CD4-positive, CD25-positive, alpha-beta regulatory T cell (primary cell): ENCODE results near the gene GID8. TPM values are rescaled to one million over a fixed set of nuclear protein-coding genes. Genes with fewer than 3 reads are reported as not detected.
A peak's percentile ranks its signal among the peaks of the same experiment; 100 is the strongest.

Source experiments
- ATAC-seq, 2 donors: fragments of 150-1000 bp; cut with Tn5 transposase; one replicate each; pipeline ENCODE4 v1.10.0; 2021; ENCODE audit warnings: low read depth in 2 of 2, moderate number of reproducible peaks in 2 of 2, moderate library complexity in 1 of 2
- DNase-seq, 3 donors: peaks; one replicate each; pipeline versions ENCODE4 v3.0.0 to v3.0.0-alpha.2; 2012 to 2022; ENCODE audit warnings: mixed read lengths in 1 of 3
- H3K27ac ChIP-seq: one replicate; pipeline ENCODE4 v1.7.0; 2013; ENCODE audit warnings: mild to moderate bottlenecking, low read length; ENCODE audit not compliant: insufficient read depth, poor library complexity, severe bottlenecking
- H3K27me3 ChIP-seq: one replicate; pipeline ENCODE4 v1.7.0; 2013; ENCODE audit warnings: low read length; ENCODE audit not compliant: control insufficient read depth, insufficient read depth
- H3K36me3 ChIP-seq: one replicate; pipeline ENCODE4 v1.7.0; 2013; ENCODE audit warnings: mild to moderate bottlenecking, low read length, moderate library complexity; ENCODE audit not compliant: control insufficient read depth, insufficient read depth
- H3K4me1 ChIP-seq: 2 replicates; pipeline ENCODE4 v1.7.0; 2013; ENCODE audit warnings: mild to moderate bottlenecking, low read length; ENCODE audit not compliant: insufficient read depth, control insufficient read depth, poor library complexity, severe bottlenecking
- H3K4me3 ChIP-seq: one replicate; pipeline ENCODE4 v1.7.0; 2013; ENCODE audit warnings: low read depth, mild to moderate bottlenecking, low read length, moderate library complexity
- H3K9me3 ChIP-seq, 2 experiments: 1 replicate in 1 of 2; 2 replicates in 1 of 2; pipeline ENCODE4 v1.7.0; 2013; ENCODE audit warnings: low read length in 2 of 2, mild to moderate bottlenecking in 1 of 2, moderate library complexity in 1 of 2; ENCODE audit not compliant: control insufficient read depth in 2 of 2
- H3K27ac Mint-ChIP-seq, 3 donors: one replicate each; pipeline ENCODE4 v1.8.0; 2020 to 2022; ENCODE audit warnings: mild to moderate bottlenecking in 3 of 3, mixed read lengths in 3 of 3, moderate library complexity in 2 of 3
- H3K27me3 Mint-ChIP-seq: one replicate; pipeline ENCODE4 v1.8.0; 2022; ENCODE audit warnings: mild to moderate bottlenecking, mixed read lengths
- H3K36me3 Mint-ChIP-seq: one replicate; pipeline ENCODE4 v1.8.0; 2020; ENCODE audit warnings: mixed read lengths
- H3K4me1 Mint-ChIP-seq, 4 donors: one replicate each; pipeline ENCODE4 v1.8.0; 2020 to 2022; ENCODE audit warnings: mixed read lengths in 4 of 4, mild to moderate bottlenecking in 1 of 4
- H3K4me3 Mint-ChIP-seq, 4 donors: one replicate each; pipeline ENCODE4 v1.8.0; 2020 to 2022; ENCODE audit warnings: mild to moderate bottlenecking in 4 of 4, mixed read lengths in 4 of 4, moderate library complexity in 3 of 4
- H3K9me3 Mint-ChIP-seq, 7 donors: one replicate each; pipeline ENCODE4 v1.8.0; 2020 to 2022; ENCODE audit warnings: mixed read lengths in 7 of 7, mild to moderate bottlenecking in 3 of 7, moderate library complexity in 2 of 7
- polyA plus RNA-seq, 4 donors: library from polyadenylated mRNA; unstranded; fragments of 300-500 nt; fragmentation: Illumina TruSeq; gene quantifications; one replicate each; pipeline ENCODE4 v1.2.3, GENCODE V29; 2021
- total RNA-seq: library from RNA; stranded (reverse); gene quantifications from one replicate; pipeline ENCODE4 v1.2.3, GENCODE V29; 2022

Gene GID8
- total and polyA plus RNA-seq, 5 donors from 2014 or later = 15.5 to 31.9 (median 17.8) TPM

DNA sequence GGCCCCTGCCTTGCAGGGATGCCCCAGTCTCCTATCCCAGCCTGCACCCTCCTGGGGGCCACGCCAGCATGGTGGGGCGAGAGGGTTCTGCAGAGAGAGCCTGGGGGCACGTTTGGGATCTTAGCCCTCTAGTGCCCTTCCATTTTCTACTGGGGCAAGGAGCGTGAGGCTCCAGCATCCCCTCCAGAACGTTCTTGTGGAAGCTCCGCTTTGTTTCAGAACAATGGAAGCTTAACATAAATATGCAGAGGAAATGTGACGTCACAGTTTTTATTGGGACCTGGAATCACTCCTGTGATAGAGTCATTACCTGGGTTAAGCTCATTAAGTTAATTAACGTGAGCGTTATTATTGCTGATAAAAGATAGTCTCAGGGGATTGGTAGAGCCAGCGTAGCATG, 49.2 kb downstream of the GID8 start:
- Mint-ChIP-seq H3K27ac (no peak overlapping the region), H3K36me3 (no peaks in the 10 kb centered on the region), H3K4me1 (peaks cover 0 to 6% (median 3%) of the 10 kb centered on the region in 4 donors), H3K27me3 (peaks cover 31% of the 10 kb centered on the region), H3K9me3 (no peaks in the 10 kb centered on the region), H3K4me3 (no peak overlapping the region)
- Histone ChIP-seq H3K27me3 (peaks cover 4% of the 10 kb centered on the region), H3K4me1 (peaks cover 12% of the 10 kb centered on the region), H3K9me3 (no peaks in the 10 kb centered on the region), H3K36me3 (no peaks in the 10 kb centered on the region), H3K4me3 (no peak overlapping the region), H3K27ac (no peak overlapping the region)
- ATAC-seq (no peak), DNase-seq (no peak)

DNA sequence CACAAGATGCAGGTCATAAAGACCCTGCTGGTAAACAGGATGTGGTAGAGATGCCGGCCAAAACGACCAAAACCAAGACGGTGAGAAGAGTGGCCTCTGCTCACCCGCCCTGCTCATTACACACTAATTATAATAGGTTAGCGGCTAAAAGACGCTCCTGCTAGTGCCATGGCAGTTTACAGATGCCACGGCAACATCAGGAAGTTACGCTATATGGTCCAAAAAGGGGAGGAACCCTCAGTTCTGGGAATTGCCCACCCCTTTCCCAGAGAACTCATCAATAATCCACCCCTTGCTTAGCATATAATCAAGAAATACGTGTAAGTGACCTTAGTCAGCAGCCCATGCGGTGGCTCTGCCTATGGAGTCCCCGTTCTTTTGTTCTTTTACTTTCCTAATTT, 51.3 kb downstream of the GID8 start:
- peaks cover 15% of the 10 kb centered on the region for H3K27me3 Mint-ChIP-seq
- peak overlapping the region in 1 of 3 donors; percentile 31 for H3K27ac Mint-ChIP-seq
- peak overlapping the region; percentile 73 for H3K4me3 ChIP-seq
- H3K27ac ChIP-seq = no peak overlapping the region
- DNase-seq (peak in 1 of 3 donors; percentile 62), ATAC-seq (peak; percentile 38 to 66)
- no peaks in the 10 kb centered on the region for H3K9me3 Mint-ChIP-seq
- no peaks in the 10 kb centered on the region for H3K9me3 ChIP-seq
- peaks cover 9% of the 10 kb centered on the region for H3K4me1 ChIP-seq
- no peaks in the 10 kb centered on the region for H3K36me3 ChIP-seq
- H3K36me3 Mint-ChIP-seq = no peaks in the 10 kb centered on the region
- H3K27me3 ChIP-seq = peaks cover 4% of the 10 kb centered on the region
- peaks cover 0 to 6% (median 1%) of the 10 kb centered on the region in 4 donors for H3K4me1 Mint-ChIP-seq
- H3K4me3 Mint-ChIP-seq = peak overlapping the region; percentile 21 to 88 (median 82)

DNA sequence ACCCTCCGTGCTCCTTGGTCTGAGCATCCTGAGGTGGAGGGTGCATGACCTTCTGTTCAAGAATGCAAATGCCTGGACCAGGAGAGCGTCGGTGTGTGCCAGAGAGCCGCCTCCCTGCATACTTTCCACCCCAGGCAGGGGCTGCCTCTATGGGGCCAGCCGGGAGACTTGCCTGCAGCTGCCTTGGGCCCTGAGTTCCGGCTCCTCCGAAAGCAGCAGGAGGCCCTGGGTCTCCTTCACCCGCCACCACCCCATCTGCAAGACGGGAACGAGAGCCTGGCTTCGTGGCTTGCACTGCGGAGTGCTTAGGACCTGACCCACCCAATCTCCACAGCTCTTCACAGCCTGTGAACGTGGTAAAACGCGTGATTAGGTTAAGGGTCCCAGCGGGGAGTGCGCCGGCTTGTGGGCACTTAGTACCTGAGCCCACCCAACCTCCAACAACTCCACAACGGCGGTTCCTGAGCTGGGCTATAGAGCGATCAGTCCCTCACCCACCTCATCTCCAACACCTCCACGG, 52.4 kb downstream of the GID8 start:
- Mint-ChIP-seq H3K9me3 (no peaks in the 10 kb centered on the region), H3K4me1 (peaks cover 0 to 6% (median 1%) of the 10 kb centered on the region in 4 donors)
- H3K27me3 ChIP-seq = peaks cover 2% of the 10 kb centered on the region

DNA sequence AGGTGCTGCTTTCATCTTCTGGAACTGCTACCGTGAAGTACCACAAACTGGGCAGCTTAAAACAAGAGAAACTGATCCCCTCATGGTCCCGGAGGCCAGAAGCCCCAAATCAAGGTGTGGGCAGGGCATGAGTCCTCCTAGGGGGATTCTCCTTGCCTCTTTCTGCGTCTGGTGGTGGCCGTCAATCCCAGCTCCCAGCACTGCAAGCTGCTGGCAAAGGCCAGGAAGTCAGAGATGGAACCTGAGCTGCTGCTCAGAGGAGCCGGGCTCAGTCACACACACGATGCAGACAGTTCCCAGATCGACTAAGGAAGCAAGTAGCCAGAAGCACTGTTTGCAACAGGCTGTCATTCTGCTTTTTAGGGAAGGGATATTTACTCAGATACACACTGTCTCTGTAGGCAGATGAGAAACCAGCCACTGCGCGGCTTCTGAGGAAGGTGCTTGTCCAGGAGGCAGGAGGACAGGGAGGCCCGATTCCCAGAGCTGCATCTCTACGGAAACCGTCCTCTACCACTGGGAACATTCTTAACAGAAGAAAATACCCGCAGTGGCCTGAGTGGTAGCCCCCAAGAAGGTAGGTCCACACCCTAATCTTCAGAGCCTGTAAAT, 53.4 kb downstream of the GID8 start:
- H3K27ac ChIP-seq = no peak overlapping the region
- peaks cover 2% of the 10 kb centered on the region for H3K27me3 ChIP-seq
- ATAC-seq (no peak), DNase-seq (no peak)
- no peaks in the 10 kb centered on the region for H3K9me3 ChIP-seq
- H3K9me3 Mint-ChIP-seq = no peaks in the 10 kb centered on the region
- no peaks in the 10 kb centered on the region for H3K36me3 Mint-ChIP-seq
- no peak overlapping the region for H3K4me3 Mint-ChIP-seq
- no peak overlapping the region for H3K27ac Mint-ChIP-seq
- H3K36me3 ChIP-seq = no peaks in the 10 kb centered on the region
- peaks cover 0 to 6% (median 1%) of the 10 kb centered on the region in 4 donors for H3K4me1 Mint-ChIP-seq
- H3K4me1 ChIP-seq = peaks cover 9% of the 10 kb centered on the region
- no peak overlapping the region for H3K4me3 ChIP-seq
- H3K27me3 Mint-ChIP-seq = peaks cover 10% of the 10 kb centered on the region

More for the DNA sequence above, 52.4 kb downstream of the GID8 start:
- H3K36me3 ChIP-seq = no peaks in the 10 kb centered on the region
- H3K36me3 Mint-ChIP-seq = no peaks in the 10 kb centered on the region
- ATAC-seq = no peak
- no peak overlapping the region for H3K4me3 ChIP-seq
- no peak overlapping the region for H3K27ac ChIP-seq
- H3K9me3 ChIP-seq = no peaks in the 10 kb centered on the region
- H3K27ac Mint-ChIP-seq = no peak overlapping the region
- H3K4me3 Mint-ChIP-seq = no peak overlapping the region
- H3K4me1 ChIP-seq = peaks cover 9% of the 10 kb centered on the region
- H3K27me3 Mint-ChIP-seq = peaks cover 10% of the 10 kb centered on the region
- DNase-seq = no peak

DNA sequence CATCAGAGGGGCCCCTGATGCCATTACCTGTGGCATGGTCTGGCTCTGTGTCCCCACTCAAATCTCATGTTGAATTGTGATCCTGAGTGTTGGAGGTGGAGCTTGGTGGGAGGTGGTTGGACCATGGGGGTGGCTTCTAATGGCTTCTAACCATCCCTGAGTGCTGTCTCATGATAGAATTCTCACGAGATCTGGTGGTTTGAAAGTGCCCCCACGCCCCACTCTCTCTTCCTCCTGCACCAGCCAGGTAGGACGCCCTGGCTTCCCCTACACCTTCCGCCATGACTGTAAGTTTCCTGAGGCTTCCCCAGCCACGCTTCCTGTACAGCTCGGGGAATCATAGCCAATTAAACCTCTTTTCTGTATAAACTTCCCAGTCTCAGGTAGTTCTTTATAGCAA, 53.9 kb downstream of the GID8 start:
- no peak overlapping the region for H3K4me3 ChIP-seq
- H3K36me3 ChIP-seq = no peaks in the 10 kb centered on the region
- ATAC-seq (no peak), DNase-seq (no peak)
- peaks cover 2% of the 10 kb centered on the region for H3K27me3 ChIP-seq
- no peaks in the 10 kb centered on the region for H3K9me3 Mint-ChIP-seq
- H3K4me1 Mint-ChIP-seq = peaks cover 0 to 6% (median 1%) of the 10 kb centered on the region in 4 donors
- peaks cover 10% of the 10 kb centered on the region for H3K27me3 Mint-ChIP-seq
- H3K9me3 ChIP-seq = no peaks in the 10 kb centered on the region
- no peaks in the 10 kb centered on the region for H3K36me3 Mint-ChIP-seq
- H3K4me3 Mint-ChIP-seq = no peak overlapping the region
- no peak overlapping the region for H3K27ac ChIP-seq
- H3K27ac Mint-ChIP-seq = no peak overlapping the region
- H3K4me1 ChIP-seq = peaks cover 9% of the 10 kb centered on the region

DNA sequence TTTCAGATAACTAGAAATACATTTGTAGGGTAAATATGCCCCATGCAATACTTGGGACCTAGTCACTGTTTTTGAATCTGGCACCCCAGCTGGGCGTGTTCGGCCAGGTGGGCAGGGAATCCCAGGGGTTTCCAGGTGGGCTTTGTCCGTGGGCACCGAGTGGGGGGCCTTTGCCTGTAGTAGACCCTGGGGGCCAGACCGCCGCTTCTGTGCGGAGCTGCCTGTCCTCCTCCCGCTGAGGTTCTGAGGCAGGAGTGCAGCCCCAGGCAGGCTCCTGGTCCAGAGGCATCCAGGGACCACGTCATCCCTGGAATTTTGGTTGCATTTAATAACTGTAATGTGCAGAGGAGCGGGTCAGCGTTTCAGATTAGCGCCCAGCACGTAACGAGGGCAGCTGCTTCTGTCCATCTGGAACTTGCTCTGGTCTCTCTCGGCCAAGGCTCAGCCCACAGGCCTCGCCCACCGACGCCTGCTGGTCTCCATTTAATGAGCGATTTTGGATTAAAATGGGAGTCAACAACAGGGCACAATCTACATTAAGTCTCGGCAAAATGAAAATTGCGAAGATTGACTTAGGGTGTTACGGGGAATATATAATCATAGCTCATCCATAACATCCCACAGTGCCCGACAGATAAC, 56.0 kb downstream of the GID8 start:
- no peaks in the 10 kb centered on the region for H3K9me3 ChIP-seq
- H3K36me3 ChIP-seq = no peaks in the 10 kb centered on the region
- no peak overlapping the region for H3K4me3 ChIP-seq
- DNase-seq (no peak), ATAC-seq (no peak)
- peaks cover 1% of the 10 kb centered on the region for H3K27me3 ChIP-seq
- H3K27ac ChIP-seq = no peak overlapping the region
- H3K4me1 ChIP-seq = peaks cover 7% of the 10 kb centered on the region
- peaks cover 20% of the 10 kb centered on the region for H3K27me3 Mint-ChIP-seq
- H3K27ac Mint-ChIP-seq = no peak overlapping the region
- peaks cover 0 to 6% (median under 1%) of the 10 kb centered on the region in 4 donors for H3K4me1 Mint-ChIP-seq
- no peaks in the 10 kb centered on the region for H3K36me3 Mint-ChIP-seq
- H3K4me3 Mint-ChIP-seq = no peak overlapping the region
- H3K9me3 Mint-ChIP-seq = no peaks in the 10 kb centered on the region

DNA sequence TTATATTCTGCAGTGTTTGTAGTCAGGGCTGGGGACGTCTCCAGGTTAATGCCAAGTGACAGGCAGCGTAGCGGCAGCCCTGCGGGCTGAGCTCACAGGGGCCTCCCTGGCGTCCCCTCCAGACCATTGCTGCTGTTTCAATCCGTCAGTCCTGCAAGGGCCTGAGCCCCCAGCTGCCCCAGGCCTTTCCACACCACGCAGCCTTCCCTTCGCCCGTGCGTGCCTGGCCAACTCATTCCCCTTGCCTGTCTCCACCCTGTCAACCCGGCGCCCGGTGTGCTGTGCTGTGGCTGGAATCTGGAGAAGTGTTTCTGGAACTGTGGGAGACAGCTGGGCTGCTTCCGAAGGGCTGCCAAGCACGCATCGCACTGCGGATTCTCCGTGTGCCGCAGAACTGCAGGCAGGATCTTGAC, 56.9 kb downstream of the GID8 start:
- no peaks in the 10 kb centered on the region for H3K36me3 ChIP-seq
- no peak overlapping the region for H3K27ac ChIP-seq
- Mint-ChIP-seq H3K36me3 (no peaks in the 10 kb centered on the region), H3K9me3 (no peaks in the 10 kb centered on the region), H3K4me3 (no peak overlapping the region), H3K27me3 (peaks cover 17% of the 10 kb centered on the region), H3K27ac (no peak overlapping the region), H3K4me1 (no peaks in the 10 kb centered on the region)
- no peak for ATAC-seq
- H3K4me1 ChIP-seq = no peaks in the 10 kb centered on the region
- H3K9me3 ChIP-seq = no peaks in the 10 kb centered on the region
- no peak overlapping the region for H3K4me3 ChIP-seq
- no peaks in the 10 kb centered on the region for H3K27me3 ChIP-seq
- no peak for DNase-seq

DNA sequence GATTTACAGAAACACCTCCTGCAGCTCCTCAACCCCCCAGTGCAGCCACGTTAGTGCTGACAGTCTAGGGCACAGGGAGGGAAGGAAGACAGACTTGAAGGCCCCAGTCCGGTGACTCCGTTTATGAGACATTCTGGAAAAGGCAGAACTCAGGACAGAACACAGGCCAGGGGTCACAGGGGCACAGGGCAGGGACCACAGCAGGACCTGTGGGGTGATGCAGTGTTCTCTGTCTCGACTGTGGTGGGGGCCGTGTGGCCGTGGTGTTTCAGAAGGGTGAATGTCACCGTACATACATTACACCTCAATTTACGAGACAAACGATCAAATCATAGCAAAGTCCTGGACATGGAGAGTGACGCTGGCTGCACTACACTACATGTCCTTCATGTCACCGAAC, 57.5 kb downstream of the GID8 start:
- Mint-ChIP-seq H3K36me3 (no peaks in the 10 kb centered on the region), H3K9me3 (no peaks in the 10 kb centered on the region), H3K27me3 (peaks cover 23% of the 10 kb centered on the region), H3K4me1 (no peaks in the 10 kb centered on the region), H3K4me3 (no peak overlapping the region), H3K27ac (no peak overlapping the region)
- Histone ChIP-seq H3K27me3 (no peaks in the 10 kb centered on the region), H3K27ac (no peak overlapping the region), H3K36me3 (no peaks in the 10 kb centered on the region), H3K4me3 (no peak overlapping the region), H3K4me1 (no peaks in the 10 kb centered on the region), H3K9me3 (no peaks in the 10 kb centered on the region)
- ATAC-seq = no peak
- no peak for DNase-seq
